Loucy (cell line): Measurements from ENCODE around the gene BCL2L12.

Experiments used
- EZH2phosphoT487 ChIP-seq: fragments of 200-600 bp; IDR thresholded peaks from 2 replicates; pipeline ENCODE4 v1.6.1; 2018; ENCODE audit warnings: antibody characterized with exemption, mild to moderate bottlenecking, moderate library complexity, borderline replicate concordance
- TF ChIP-seq, protein P1 (sequence below): fragments of 200-600 bp; sonication (generic); conservative IDR thresholded peaks from 2 replicates; pipeline ENCODE4 v1.5.1; 2014; ENCODE audit warnings: mild to moderate bottlenecking, antibody characterized with exemption, low read length

DNA sequence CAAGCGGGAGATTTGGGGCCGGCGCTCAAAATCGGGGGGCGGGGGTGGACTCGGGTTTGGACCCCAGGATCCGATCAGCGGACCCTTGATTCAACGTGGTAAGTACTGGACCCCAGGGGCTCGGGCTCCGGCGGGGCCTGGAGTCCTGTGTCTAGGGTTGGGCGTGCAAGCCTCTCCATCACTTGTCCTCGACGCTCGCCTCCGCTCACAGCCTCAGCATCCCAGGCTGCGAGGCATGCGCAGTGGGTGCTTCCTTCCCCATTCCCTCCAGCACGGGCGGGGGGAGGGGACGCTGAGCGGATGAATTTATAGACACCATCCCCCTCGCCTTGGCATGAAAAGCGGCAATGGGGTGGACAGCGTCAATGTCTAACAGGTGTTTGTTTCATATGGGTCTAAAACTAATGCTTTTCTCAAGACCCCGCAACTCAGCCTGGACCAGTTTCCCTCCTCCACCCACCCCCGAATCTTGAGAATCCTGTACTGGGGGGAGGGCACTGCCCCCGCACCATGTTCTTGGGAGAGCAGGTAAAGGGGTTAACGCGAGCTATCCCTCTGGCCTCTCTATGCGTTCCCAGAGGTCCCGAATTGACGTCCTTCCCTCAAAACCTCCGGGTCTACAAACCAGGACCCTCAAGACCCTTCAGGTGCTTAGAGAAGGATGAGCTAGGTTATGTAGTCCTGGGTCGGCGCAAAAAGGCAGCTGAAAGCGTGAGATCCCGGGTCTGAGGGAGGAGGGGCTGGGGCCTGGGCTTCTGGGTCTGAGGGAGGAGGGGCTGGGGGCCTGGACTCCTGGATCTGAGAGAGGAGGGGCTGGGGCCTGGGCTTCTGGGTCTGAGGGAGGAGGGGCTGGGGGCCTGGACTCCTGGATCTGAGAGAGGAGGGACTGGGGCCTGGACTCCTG lies 25.8 kb downstream of the BCL2L12 start:
- TF ChIP-seq, protein P1, sequence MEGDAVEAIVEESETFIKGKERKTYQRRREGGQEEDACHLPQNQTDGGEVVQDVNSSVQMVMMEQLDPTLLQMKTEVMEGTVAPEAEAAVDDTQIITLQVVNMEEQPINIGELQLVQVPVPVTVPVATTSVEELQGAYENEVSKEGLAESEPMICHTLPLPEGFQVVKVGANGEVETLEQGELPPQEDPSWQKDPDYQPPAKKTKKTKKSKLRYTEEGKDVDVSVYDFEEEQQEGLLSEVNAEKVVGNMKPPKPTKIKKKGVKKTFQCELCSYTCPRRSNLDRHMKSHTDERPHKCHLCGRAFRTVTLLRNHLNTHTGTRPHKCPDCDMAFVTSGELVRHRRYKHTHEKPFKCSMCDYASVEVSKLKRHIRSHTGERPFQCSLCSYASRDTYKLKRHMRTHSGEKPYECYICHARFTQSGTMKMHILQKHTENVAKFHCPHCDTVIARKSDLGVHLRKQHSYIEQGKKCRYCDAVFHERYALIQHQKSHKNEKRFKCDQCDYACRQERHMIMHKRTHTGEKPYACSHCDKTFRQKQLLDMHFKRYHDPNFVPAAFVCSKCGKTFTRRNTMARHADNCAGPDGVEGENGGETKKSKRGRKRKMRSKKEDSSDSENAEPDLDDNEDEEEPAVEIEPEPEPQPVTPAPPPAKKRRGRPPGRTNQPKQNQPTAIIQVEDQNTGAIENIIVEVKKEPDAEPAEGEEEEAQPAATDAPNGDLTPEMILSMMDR: no peak
- TF ChIP-seq EZH2phosphoT487: no peak
